Peyer's patch (tissue), 4 donors: Measurements from ENCODE around the gene SLC35G4. TPM values are rescaled to one million over a fixed set of nuclear protein-coding genes. Genes with fewer than 3 reads are reported as not detected.

Experiments
- DNase-seq, 3 donors: peaks; one replicate each; pipeline ENCODE4 v3.0.0-alpha.2; 2017 to 2019
- H3K27ac ChIP-seq, 4 donors: fragments of 200-600 bp; sonication (generic); one replicate each; pipeline ENCODE4 v1.5.1; 2016 to 2019
- H3K27me3 ChIP-seq, 2 donors: fragments of 200-600 bp; sonication (generic); one replicate each; pipeline ENCODE4 v1.5.1; 2019
- H3K36me3 ChIP-seq, 3 donors: fragments of 200-600 bp; sonication (generic); one replicate each; pipeline ENCODE4 v1.5.1; 2016 to 2019
- H3K4me1 ChIP-seq, 4 donors: fragments of 200-600 bp; sonication (generic); one replicate each; pipeline ENCODE4 v1.5.1; 2016 to 2019
- H3K4me3 ChIP-seq, 4 donors: fragments of 200-600 bp; sonication (generic); 1 replicate in 3 of 4; 2 replicates in 1 of 4; pipeline ENCODE4 v1.5.1; 2016 to 2019; ENCODE audit warnings: mild to moderate bottlenecking in 1 of 4
- H3K9me3 ChIP-seq, 4 donors: fragments of 200-600 bp; sonication (generic); one replicate each; pipeline ENCODE4 v1.5.1; 2016 to 2019; ENCODE audit warnings: mild to moderate bottlenecking in 1 of 4
- POLR2A ChIP-seq, 2 donors: fragments of 450-650 bp; IDR thresholded peaks; one replicate each; pipeline ENCODE4 v1.5.1; 2017; ENCODE audit warnings: antibody characterized with exemption in 2 of 2, mild to moderate bottlenecking in 2 of 2, moderate library complexity in 2 of 2
- total RNA-seq, 4 donors: library from RNA; depleted of rRNA; stranded (reverse); fragments of >200 nt; gene quantifications; one replicate each; pipeline ENCODE4 v1.1.0, GENCODE V29; 2016
- TF ChIP-seq, protein P1 (sequence below), 6 experiments: fragments of 450-650 bp in 4 of 6; fragments of 200-600 bp in 2 of 6; sonication (generic) in 1 of 6; IDR thresholded peaks; one replicate each; pipeline ENCODE4 v1.5.1; 2017 to 2019; ENCODE audit warnings: antibody characterized with exemption in 6 of 6, mild to moderate bottlenecking in 3 of 6, moderate library complexity in 1 of 6

Gene SLC35G4
- total RNA-seq, 4 donors from 2014 or later = not detected

DNA sequence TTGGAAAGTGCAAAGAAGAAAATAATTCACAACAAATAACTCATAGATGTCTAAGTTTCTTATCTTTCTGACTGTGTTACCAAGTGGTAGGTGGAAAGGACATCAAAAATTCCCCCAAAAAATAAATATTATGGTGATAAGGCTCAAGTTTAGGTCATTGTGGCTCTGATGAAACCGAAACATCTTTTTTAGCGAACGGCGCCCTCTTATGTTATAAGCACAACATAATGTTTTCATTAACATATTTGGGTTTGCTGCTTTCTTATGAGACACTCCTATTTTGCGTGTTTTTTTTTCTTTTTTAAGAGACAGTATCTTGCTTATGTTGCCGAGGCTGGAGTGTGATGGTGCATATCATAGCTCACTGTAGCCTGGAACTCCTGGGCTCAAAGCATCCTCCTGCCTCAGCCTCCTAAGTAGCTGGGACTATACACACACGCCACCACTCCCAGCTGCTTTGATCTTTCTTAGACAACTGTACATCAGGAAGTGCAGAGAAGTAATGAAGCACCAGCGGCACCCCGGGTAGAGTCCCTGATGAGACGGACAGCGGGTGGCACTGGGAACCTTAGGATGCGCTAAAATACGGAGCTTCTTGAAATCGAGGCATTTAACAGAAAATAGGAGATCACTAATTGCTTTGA lies 38.5 kb upstream of the SLC35G4 start:
- Histone ChIP-seq H3K9me3 (no peaks in the 10 kb centered on the region), H3K36me3 (no peaks in the 10 kb centered on the region), H3K4me1 (no peaks in the 10 kb centered on the region), H3K27me3 (no peaks in the 10 kb centered on the region), H3K27ac (no peak overlapping the region), H3K4me3 (no peak overlapping the region)
- no peak for DNase-seq
- TF ChIP-seq, protein P1, sequence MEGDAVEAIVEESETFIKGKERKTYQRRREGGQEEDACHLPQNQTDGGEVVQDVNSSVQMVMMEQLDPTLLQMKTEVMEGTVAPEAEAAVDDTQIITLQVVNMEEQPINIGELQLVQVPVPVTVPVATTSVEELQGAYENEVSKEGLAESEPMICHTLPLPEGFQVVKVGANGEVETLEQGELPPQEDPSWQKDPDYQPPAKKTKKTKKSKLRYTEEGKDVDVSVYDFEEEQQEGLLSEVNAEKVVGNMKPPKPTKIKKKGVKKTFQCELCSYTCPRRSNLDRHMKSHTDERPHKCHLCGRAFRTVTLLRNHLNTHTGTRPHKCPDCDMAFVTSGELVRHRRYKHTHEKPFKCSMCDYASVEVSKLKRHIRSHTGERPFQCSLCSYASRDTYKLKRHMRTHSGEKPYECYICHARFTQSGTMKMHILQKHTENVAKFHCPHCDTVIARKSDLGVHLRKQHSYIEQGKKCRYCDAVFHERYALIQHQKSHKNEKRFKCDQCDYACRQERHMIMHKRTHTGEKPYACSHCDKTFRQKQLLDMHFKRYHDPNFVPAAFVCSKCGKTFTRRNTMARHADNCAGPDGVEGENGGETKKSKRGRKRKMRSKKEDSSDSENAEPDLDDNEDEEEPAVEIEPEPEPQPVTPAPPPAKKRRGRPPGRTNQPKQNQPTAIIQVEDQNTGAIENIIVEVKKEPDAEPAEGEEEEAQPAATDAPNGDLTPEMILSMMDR (IDR thresholded peaks at IDR 0.05) = no peak
- TF ChIP-seq POLR2A (IDR thresholded peaks at IDR 0.05) = no peak

DNA sequence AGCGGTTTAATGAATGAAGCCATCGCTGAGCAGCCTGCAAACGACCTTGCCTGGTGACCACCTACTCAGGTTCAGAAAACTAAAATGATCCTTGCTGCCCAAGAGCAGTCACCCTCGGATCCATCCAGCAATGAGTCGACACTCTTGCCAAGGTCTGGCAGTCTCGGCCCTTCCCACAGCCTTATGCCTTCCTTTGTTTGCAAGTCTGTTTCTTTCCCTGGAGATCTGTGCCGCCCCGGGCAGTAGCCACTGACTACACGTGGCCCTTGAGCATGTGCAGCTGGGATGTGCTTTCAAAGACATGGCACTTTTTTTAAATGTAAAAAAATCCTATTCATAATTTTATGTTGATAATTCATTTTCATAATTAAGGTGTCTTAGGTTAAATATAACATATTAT lies 37.2 kb upstream of the SLC35G4 start:
- TF ChIP-seq, protein P1 (IDR thresholded peaks at IDR 0.05) = no peak
- no peak for TF ChIP-seq POLR2A (IDR thresholded peaks at IDR 0.05)
- Histone ChIP-seq H3K36me3 (no peaks in the 10 kb centered on the region), H3K27ac (no peak overlapping the region)

DNA sequence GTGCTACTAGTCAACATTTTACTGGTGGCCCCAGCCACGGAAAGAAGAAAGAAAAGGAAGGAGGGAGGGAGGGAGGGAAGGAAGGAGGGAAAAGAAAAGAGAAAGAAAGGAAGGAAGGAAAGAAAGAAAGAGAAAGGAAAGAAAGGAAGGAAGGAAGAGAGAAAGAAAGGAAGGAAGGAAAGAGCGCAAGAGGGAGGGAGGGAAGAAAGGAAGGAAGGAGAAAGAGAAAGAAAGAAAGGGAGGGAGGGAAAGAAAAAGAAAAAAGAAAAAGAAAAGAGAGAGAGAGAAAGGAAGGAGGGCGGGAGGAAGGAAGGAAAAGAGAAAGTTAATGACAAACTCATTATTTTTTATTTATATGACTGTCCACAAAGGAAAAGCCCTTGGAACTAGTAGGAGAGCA lies 34.9 kb upstream of the SLC35G4 start:
- no peak for DNase-seq
- Histone ChIP-seq H3K4me1 (no peaks in the 10 kb centered on the region), H3K36me3 (no peaks in the 10 kb centered on the region), H3K4me3 (no peak overlapping the region), H3K27ac (no peak overlapping the region), H3K27me3 (no peaks in the 10 kb centered on the region), H3K9me3 (no peaks in the 10 kb centered on the region)
- TF ChIP-seq, protein P1 (IDR thresholded peaks at IDR 0.05) = no peak
- TF ChIP-seq POLR2A (IDR thresholded peaks at IDR 0.05) = no peak

More for the DNA sequence above, 37.2 kb upstream of the SLC35G4 start:
- no peak for DNase-seq
- no peaks in the 10 kb centered on the region for H3K4me1 ChIP-seq
- H3K27me3 ChIP-seq = no peaks in the 10 kb centered on the region
- H3K4me3 ChIP-seq = no peak overlapping the region
- H3K9me3 ChIP-seq = no peaks in the 10 kb centered on the region

DNA sequence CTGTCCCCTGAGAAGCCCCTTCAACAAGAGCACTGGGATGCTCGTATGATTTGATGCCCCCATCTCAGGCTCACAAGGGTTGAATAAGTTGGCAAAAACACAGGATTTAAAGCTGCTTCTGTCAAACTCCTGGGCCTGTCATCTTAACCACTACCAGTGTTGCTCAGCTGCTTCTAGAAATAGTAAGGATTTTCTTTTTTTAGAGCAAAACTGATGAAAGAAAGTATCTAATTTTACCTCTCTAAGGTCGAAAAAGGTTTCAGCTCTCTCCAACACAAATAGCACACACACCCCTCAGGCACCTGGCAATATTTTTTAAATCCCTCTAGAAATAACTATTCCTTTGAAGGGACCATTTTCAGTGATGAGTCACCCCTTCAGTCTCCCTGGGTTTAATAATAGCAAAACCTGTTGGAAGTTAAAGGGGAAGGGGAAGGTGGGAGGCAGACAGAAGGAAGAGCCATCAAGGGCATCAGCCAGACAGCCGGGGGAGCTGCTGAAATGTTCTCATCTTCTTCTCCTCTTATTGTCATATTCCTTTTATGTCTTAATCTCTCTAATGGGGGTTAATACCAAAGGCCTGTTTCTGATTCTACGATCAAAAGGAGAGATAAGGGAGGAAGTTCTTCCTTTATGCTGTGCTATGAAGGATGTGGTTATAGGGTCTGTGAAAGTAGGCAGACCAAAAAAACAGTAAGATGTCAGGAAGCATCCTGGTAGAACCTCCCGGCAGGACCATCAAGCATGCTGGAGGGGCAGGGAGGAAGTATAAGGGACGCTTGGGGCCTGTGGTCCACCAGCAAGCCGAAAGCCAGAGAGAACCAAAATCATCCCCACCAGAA lies 31.9 kb upstream of the SLC35G4 start:
- Histone ChIP-seq H3K27ac (no peak overlapping the region), H3K9me3 (no peaks in the 10 kb centered on the region), H3K36me3 (no peaks in the 10 kb centered on the region), H3K4me3 (no peak overlapping the region), H3K4me1 (no peaks in the 10 kb centered on the region), H3K27me3 (no peaks in the 10 kb centered on the region)
- TF ChIP-seq, protein P1 (IDR thresholded peaks at IDR 0.05) = no peak
- no peak for DNase-seq

DNA sequence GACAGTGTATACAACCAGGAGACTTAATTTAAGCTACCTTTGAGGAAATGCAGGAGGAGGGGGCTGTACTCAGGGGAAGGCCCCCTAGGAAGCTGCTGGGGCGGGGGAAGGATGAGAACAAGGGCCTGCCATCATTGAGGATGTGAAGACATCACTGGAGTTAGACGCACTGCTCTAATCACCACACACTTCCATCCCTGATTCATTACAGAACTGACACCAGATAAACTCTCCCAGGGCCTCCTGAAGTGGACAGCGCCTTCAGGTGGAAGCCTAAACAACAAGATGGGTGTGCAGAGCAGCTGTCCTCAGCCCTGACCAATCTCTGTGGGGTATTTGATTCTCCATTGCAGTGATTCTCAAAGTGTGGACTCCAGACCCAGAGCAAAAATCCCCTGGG lies 30.6 kb upstream of the SLC35G4 start:
- no peak for TF ChIP-seq POLR2A (IDR thresholded peaks at IDR 0.05)
- TF ChIP-seq, protein P1 (IDR thresholded peaks at IDR 0.05) = no peak
- H3K9me3 ChIP-seq = no peaks in the 10 kb centered on the region

More for the DNA sequence above, 30.6 kb upstream of the SLC35G4 start:
- Histone ChIP-seq H3K36me3 (no peaks in the 10 kb centered on the region), H3K4me1 (no peaks in the 10 kb centered on the region), H3K27ac (no peak overlapping the region), H3K27me3 (no peaks in the 10 kb centered on the region), H3K4me3 (no peak overlapping the region)
- no peak for DNase-seq
